CD4-positive, alpha-beta T cell treated with Interleukin-15 for 4 hours (primary cell): Measurements from ENCODE around the gene SESN1.
"Not testable (repeated sequence)": the region's sequence is repeated elsewhere in the genome, so short reads cannot be mapped to it uniquely, and the experiment has no call there.

Experiments
- DNase-seq: peaks from one replicate; pipeline ENCODE4 v3.0.0-alpha.2; 2020; ENCODE audit warnings: low spot score

Gene SESN1

GRCh38 chr6:109095036-109095834 lies 589 bp upstream of the SESN1 start, which contains the start of gene CEP57L1:
Gene CEP57L1 (plus strand): TSS chr6:109095507. CDS start chr6:109145222, 49,715 bp downstream.
- peak; percentile 95 for DNase-seq

GRCh38 chr6:109093732-109094415 lies 772 bp downstream of the SESN1 start:
- no peak for DNase-seq

- no peak for DNase-seq
These were observed 2.6 kb downstream of the SESN1 start for GRCh38 chr6:109092074-109092473.

GRCh38 chr6:109091314-109092024 lies 3.2 kb downstream of the SESN1 start:
- no peak for DNase-seq

- no peak for DNase-seq
These were observed 5.7 kb downstream of the SESN1 start for GRCh38 chr6:109088995-109089394.

GRCh38 chr6:109087661-109088264 lies 6.9 kb downstream of the SESN1 start:
- no peak for DNase-seq

GRCh38 chr6:109084146-109084545 lies 10.5 kb downstream of the SESN1 start:
- DNase-seq: not testable (repeated sequence)

- DNase-seq: no peak
These were observed 11.0 kb downstream of the SESN1 start for GRCh38 chr6:109083657-109084056.

GRCh38 chr6:109082188-109082577 lies 12.5 kb downstream of the SESN1 start:
- no peak for DNase-seq

GRCh38 chr6:109081516-109082187 lies 13.0 kb downstream of the SESN1 start:
- DNase-seq: no peak

- DNase-seq: no peak
These were observed 13.6 kb downstream of the SESN1 start for GRCh38 chr6:109081026-109081425.

- no peak for DNase-seq
These were observed 14.7 kb downstream of the SESN1 start for GRCh38 chr6:109079981-109080380.

- no peak for DNase-seq
These were observed 18.3 kb downstream of the SESN1 start for GRCh38 chr6:109076377-109076776.

- DNase-seq: no peak
These were observed 18.7 kb downstream of the SESN1 start for GRCh38 chr6:109075934-109076333.

- DNase-seq: no peak
These were observed 20.6 kb downstream of the SESN1 start for GRCh38 chr6:109074133-109074415.

GRCh38 chr6:109073344-109074132 lies 21.1 kb downstream of the SESN1 start:
- peak; percentile 82 for DNase-seq

GRCh38 chr6:109071125-109071917 lies 23.3 kb downstream of the SESN1 start:
- DNase-seq: no peak

- no peak for DNase-seq
These were observed 24.9 kb downstream of the SESN1 start for GRCh38 chr6:109069746-109070145.

GRCh38 chr6:109062767-109063352 lies 31.8 kb downstream of the SESN1 start:
- DNase-seq: no peak

- DNase-seq: no peak
These were observed 32.4 kb downstream of the SESN1 start for GRCh38 chr6:109062216-109062615.
